Hepatocyte (in vitro differentiated cells): ENCODE measurements around the gene ZNF474. TPM values are rescaled to one million over a fixed set of nuclear protein-coding genes. Genes with fewer than 3 reads are reported as not detected.

Source experiments
- DNase-seq: peaks from one replicate; pipeline ENCODE4 v3.0.0-alpha.2; 2016; ENCODE audit warnings: low spot score
- H2AFZ ChIP-seq: fragments of 200-600 bp; sonication (generic); 2 replicates; pipeline ENCODE4 v1.6.0; 2016; ENCODE audit warnings: antibody characterized with exemption, mild to moderate bottlenecking
- H3K27ac ChIP-seq: fragments of 200-600 bp; sonication (generic); 2 replicates; pipeline ENCODE4 v1.5.1; 2016; ENCODE audit warnings: mild to moderate bottlenecking
- H3K27me3 ChIP-seq: fragments of 200-600 bp; sonication (generic); 2 replicates; pipeline ENCODE4 v1.6.1; 2016
- H3K36me3 ChIP-seq: fragments of 200-600 bp; sonication (generic); replicated peaks from 2 replicates; pipeline ENCODE4 v1.5.1; 2016; ENCODE audit warnings: low read depth; ENCODE audit not compliant: insufficient read depth
- H3K4me1 ChIP-seq: fragments of 200-600 bp; sonication (generic); 2 replicates; pipeline ENCODE4 v1.5.1; 2016; ENCODE audit warnings: mild to moderate bottlenecking, moderate library complexity; ENCODE audit not compliant: insufficient read depth
- H3K4me2 ChIP-seq: fragments of 200-600 bp; sonication (generic); 2 replicates; pipeline ENCODE4 v1.6.0; 2016
- H3K4me3 ChIP-seq: fragments of 200-600 bp; sonication (generic); 2 replicates; pipeline ENCODE4 v1.5.1; 2016; ENCODE audit warnings: mild to moderate bottlenecking
- H3K79me2 ChIP-seq: fragments of 200-600 bp; sonication (generic); 2 replicates; pipeline ENCODE4 v1.6.0; 2017; ENCODE audit warnings: mild to moderate bottlenecking
- H3K9me2 ChIP-seq: fragments of 200-600 bp; sonication (generic); replicated peaks from 2 replicates; pipeline ENCODE4 v1.6.0; 2017; ENCODE audit warnings: mild to moderate bottlenecking; ENCODE audit not compliant: insufficient read depth
- H3K9me3 ChIP-seq: fragments of 200-600 bp; sonication (generic); 2 replicates; pipeline ENCODE4 v1.5.1; 2016; ENCODE audit warnings: low read depth, mild to moderate bottlenecking
- H4K20me1 ChIP-seq: fragments of 200-600 bp; sonication (generic); 2 replicates; pipeline ENCODE4 v1.6.0; 2016; ENCODE audit warnings: mild to moderate bottlenecking; ENCODE audit not compliant: insufficient read depth, poor library complexity, severe bottlenecking
- CTCF ChIP-seq: fragments of 200-600 bp; sonication (generic); IDR thresholded peaks from 2 replicates; pipeline ENCODE4 v1.5.1; 2016; ENCODE audit warnings: antibody characterized with exemption, mild to moderate bottlenecking; ENCODE audit not compliant: poor library complexity
- EZH2 ChIP-seq: fragments of 200-600 bp; sonication (generic); IDR thresholded peaks from 2 replicates; pipeline ENCODE4 v1.6.1; 2016; ENCODE audit warnings: antibody characterized with exemption, mild to moderate bottlenecking, borderline replicate concordance
- EZH2phosphoT487 ChIP-seq: fragments of 200-600 bp; sonication (generic); IDR thresholded peaks from one replicate; pipeline ENCODE4 v1.6.1; 2018; ENCODE audit warnings: antibody characterized with exemption, mild to moderate bottlenecking, low read depth, moderate library complexity; ENCODE audit not compliant: unreplicated experiment, severe bottlenecking
- WGBS: methylation state at CpG from one replicate; pipeline ENCODE4 v1.1.6; 2016; ENCODE audit warnings: low lambda C conversion rate; ENCODE audit errors: missing lambda C conversion rate; 5-methylcytosine and 5-hydroxymethylcytosine counted together
- polyA plus RNA-seq: library from polyadenylated mRNA; unstranded; fragments of >200 nt; fragmentation: Nextera tagmentation; extraction: Ambion mirVana; gene quantifications from 2 replicates; pipeline ENCODE4 v1.2.1, GENCODE V29; 2016
- total RNA-seq: library from RNA; depleted of rRNA; stranded (reverse); fragments of >200 nt; gene quantifications from 2 replicates; pipeline ENCODE4 v1.2.3, GENCODE V29; 2014

ZNF474 gene
- total and polyA plus RNA-seq, 2 experiments from 2014 or later, result 0.43 to 2.8 TPM

- H3K79me2 ChIP-seq, result no peaks in the 10 kb centered on the region
- 58% methylated on average over 3 of the region's 3 CpGs for WGBS
Observed at GRCh38 chr5:122119205-122119604, 10.1 kb upstream of the ZNF474 start.

GRCh38 chr5:122120493-122120892, 8.9 kb upstream of the ZNF474 start:
- DNase-seq, result no peak
- no peaks in the 10 kb centered on the region for H4K20me1 ChIP-seq
- H3K4me1 ChIP-seq, result peaks cover 2% of the 10 kb centered on the region
- no peak overlapping the region for H3K4me3 ChIP-seq
- no peak overlapping the region for H2AFZ ChIP-seq
- no peaks in the 10 kb centered on the region for H3K9me2 ChIP-seq
- no peaks in the 10 kb centered on the region for H3K79me2 ChIP-seq
- H3K4me2 ChIP-seq, result no peak overlapping the region
- H3K27ac ChIP-seq, result no peak overlapping the region
- H3K9me3 ChIP-seq, result no peaks in the 10 kb centered on the region
- peaks cover 11% of the 10 kb centered on the region for H3K27me3 ChIP-seq
- 83% methylated on average over 2 of the region's 2 CpGs for WGBS
- no peak for TF ChIP-seq EZH2
- TF ChIP-seq EZH2phosphoT487, result no peak
- no peak for TF ChIP-seq CTCF
- no peaks in the 10 kb centered on the region for H3K36me3 ChIP-seq

More at GRCh38 chr5:122119205-122119604, 10.1 kb upstream of the ZNF474 start:
- no peaks in the 10 kb centered on the region for H3K9me3 ChIP-seq
- no peaks in the 10 kb centered on the region for H4K20me1 ChIP-seq
- DNase-seq, result no peak
- no peak overlapping the region for H3K27ac ChIP-seq
- H3K4me1 ChIP-seq, result no peaks in the 10 kb centered on the region
- H3K27me3 ChIP-seq, result peaks cover 11% of the 10 kb centered on the region
- H3K4me3 ChIP-seq, result no peak overlapping the region
- no peak overlapping the region for H2AFZ ChIP-seq
- no peaks in the 10 kb centered on the region for H3K9me2 ChIP-seq
- H3K4me2 ChIP-seq, result no peak overlapping the region
- H3K36me3 ChIP-seq, result no peaks in the 10 kb centered on the region
- no peak for TF ChIP-seq EZH2
- no peak for TF ChIP-seq EZH2phosphoT487
- no peak for TF ChIP-seq CTCF

- no peak overlapping the region for H2AFZ ChIP-seq
- 94% methylated on average over 2 of the region's 2 CpGs for WGBS
- peaks cover 7% of the 10 kb centered on the region for H3K4me1 ChIP-seq
Observed at GRCh38 chr5:122120957-122121356, 8.4 kb upstream of the ZNF474 start.

More at GRCh38 chr5:122120957-122121356, 8.4 kb upstream of the ZNF474 start:
- H3K27ac ChIP-seq, result no peak overlapping the region
- H3K9me2 ChIP-seq, result no peaks in the 10 kb centered on the region
- H3K4me3 ChIP-seq, result no peak overlapping the region
- no peaks in the 10 kb centered on the region for H3K79me2 ChIP-seq
- H3K36me3 ChIP-seq, result no peaks in the 10 kb centered on the region
- no peak for TF ChIP-seq EZH2phosphoT487
- no peak for TF ChIP-seq CTCF
- no peak for TF ChIP-seq EZH2
- H3K9me3 ChIP-seq, result no peaks in the 10 kb centered on the region
- DNase-seq, result no peak
- peaks cover 11% of the 10 kb centered on the region for H3K27me3 ChIP-seq
- no peak overlapping the region for H3K4me2 ChIP-seq
- H4K20me1 ChIP-seq, result no peaks in the 10 kb centered on the region
